Tibial nerve (tissue), 3 donors: ENCODE measurements around the gene CMSS1.

Source experiments
- POLR2A ChIP-seq, 2 donors: fragments of 450-650 bp; IDR thresholded peaks; one replicate each; pipeline ENCODE4 v1.6.1; 2017; ENCODE audit warnings: antibody characterized with exemption in 2 of 2, mild to moderate bottlenecking in 2 of 2, moderate library complexity in 2 of 2
- TF ChIP-seq, protein P1 (sequence below), 5 experiments: fragments of 200-600 bp in 3 of 5; fragments of 450-650 bp in 2 of 5; sonication (generic) in 3 of 5; IDR thresholded peaks; one replicate each; pipeline ENCODE4 v1.5.1; 2016 to 2019; ENCODE audit warnings: antibody characterized with exemption in 5 of 5, mild to moderate bottlenecking in 3 of 5, moderate library complexity in 2 of 5

DNA sequence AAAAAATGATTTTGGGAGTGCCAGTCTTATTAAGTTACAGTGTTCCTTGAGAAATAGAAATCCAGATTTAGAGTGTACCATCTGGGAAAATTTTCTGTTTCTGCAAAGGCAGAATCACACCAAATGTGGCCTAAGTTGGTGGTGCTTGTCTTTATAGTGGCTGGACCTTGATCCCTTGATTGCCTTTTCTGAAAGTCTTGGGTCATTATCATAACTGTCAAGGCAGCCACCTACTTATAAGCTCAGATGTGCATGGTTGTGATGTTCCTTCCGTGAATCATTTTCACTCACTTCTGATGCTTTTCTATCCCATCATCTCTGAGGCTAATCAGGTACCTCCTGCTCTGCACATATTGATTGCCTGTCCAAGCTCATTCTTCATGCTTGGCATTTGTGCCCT is 20.1 kb downstream of the CMSS1 start:
- TF ChIP-seq, protein P1, sequence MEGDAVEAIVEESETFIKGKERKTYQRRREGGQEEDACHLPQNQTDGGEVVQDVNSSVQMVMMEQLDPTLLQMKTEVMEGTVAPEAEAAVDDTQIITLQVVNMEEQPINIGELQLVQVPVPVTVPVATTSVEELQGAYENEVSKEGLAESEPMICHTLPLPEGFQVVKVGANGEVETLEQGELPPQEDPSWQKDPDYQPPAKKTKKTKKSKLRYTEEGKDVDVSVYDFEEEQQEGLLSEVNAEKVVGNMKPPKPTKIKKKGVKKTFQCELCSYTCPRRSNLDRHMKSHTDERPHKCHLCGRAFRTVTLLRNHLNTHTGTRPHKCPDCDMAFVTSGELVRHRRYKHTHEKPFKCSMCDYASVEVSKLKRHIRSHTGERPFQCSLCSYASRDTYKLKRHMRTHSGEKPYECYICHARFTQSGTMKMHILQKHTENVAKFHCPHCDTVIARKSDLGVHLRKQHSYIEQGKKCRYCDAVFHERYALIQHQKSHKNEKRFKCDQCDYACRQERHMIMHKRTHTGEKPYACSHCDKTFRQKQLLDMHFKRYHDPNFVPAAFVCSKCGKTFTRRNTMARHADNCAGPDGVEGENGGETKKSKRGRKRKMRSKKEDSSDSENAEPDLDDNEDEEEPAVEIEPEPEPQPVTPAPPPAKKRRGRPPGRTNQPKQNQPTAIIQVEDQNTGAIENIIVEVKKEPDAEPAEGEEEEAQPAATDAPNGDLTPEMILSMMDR (IDR thresholded peaks at IDR 0.05): no peak
- no peak for TF ChIP-seq POLR2A (IDR thresholded peaks at IDR 0.05)
